Endothelial cell of umbilical vein (primary cell): ENCODE results near the gene ABCA7.

Source experiments
- FOS ChIP-seq: IDR thresholded peaks from 2 replicates; pipeline ENCODE4 v1.6.1; 2011; ENCODE audit warnings: mild to moderate bottlenecking, low read length, moderate library complexity, borderline replicate concordance; ENCODE audit not compliant: insufficient read depth
- POLR2A ChIP-seq: IDR thresholded peaks from 2 replicates; pipeline ENCODE4 v1.6.1; 2012; ENCODE audit warnings: low read depth, mild to moderate bottlenecking, control low read depth, low read length
- TF ChIP-seq, protein P1 (sequence below), 2 donors: IDR thresholded peaks; 1 replicate in 1 of 2; 2 replicates in 1 of 2; pipeline ENCODE4 v1.5.1; 2011; ENCODE audit warnings: low read length in 2 of 2, mild to moderate bottlenecking in 2 of 2, moderate library complexity in 2 of 2, control low read depth in 1 of 2, inconsistent platforms in 1 of 2, low read depth in 1 of 2; ENCODE audit not compliant: insufficient read depth in 1 of 2; ENCODE audit errors: extremely low read depth in 1 of 2

DNA sequence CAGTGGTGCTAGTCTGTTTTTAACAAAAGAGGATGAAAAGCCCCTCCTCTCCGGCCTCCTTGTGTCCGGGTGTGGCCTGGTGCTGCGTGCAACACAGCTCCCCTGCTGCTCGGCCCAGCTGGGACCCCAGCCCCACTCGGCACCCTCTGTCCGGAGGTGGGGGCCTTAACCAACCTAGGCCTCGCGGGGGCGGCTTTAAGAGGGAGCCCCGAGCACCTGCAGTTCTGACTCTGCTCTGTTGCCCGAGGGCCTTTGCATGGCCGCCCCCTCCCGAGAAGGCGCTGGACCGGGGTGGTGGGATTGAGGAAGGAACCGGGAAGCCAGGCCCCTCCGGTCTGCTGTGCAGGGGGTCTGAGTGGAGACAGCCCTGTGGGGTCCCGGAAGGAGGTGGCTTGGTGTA lies 45.4 kb upstream of the ABCA7 start:
- TF ChIP-seq, protein P1, sequence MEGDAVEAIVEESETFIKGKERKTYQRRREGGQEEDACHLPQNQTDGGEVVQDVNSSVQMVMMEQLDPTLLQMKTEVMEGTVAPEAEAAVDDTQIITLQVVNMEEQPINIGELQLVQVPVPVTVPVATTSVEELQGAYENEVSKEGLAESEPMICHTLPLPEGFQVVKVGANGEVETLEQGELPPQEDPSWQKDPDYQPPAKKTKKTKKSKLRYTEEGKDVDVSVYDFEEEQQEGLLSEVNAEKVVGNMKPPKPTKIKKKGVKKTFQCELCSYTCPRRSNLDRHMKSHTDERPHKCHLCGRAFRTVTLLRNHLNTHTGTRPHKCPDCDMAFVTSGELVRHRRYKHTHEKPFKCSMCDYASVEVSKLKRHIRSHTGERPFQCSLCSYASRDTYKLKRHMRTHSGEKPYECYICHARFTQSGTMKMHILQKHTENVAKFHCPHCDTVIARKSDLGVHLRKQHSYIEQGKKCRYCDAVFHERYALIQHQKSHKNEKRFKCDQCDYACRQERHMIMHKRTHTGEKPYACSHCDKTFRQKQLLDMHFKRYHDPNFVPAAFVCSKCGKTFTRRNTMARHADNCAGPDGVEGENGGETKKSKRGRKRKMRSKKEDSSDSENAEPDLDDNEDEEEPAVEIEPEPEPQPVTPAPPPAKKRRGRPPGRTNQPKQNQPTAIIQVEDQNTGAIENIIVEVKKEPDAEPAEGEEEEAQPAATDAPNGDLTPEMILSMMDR (IDR thresholded peaks at IDR 0.05; ENCODE audit: extremely low read depth in 1 of 2, insufficient read depth in 1 of 2, low read depth in 1 of 2, low read length in 2 of 2), result no peak
- TF ChIP-seq POLR2A (no peak), FOS (no peak)
